Measurements from ENCODE around the gene ARSD. TPM values are rescaled to one million over a fixed set of nuclear protein-coding genes. Genes with fewer than 3 reads are reported as not detected.
A peak's percentile ranks its signal among the peaks of the same experiment; 100 is the strongest.

Gene ARSD
- polyA plus RNA-seq, 1 of the 3 experiments (the other 2 are of a cell fraction), result 19.8 TPM

- ChIA-PET CTCF (no interaction called here), POLR2A (no interaction called here)
- H3K27ac ChIP-seq (ENCODE audit: low read depth in 2 of 2, low read length in 1 of 2), result no peak overlapping the region
- H3K4me3 ChIP-seq (ENCODE audit: low read depth in 2 of 2, low read length in 1 of 2), result peak overlapping the region; percentile 7 to 50; a peak in 3 of 4 replicates
- peaks cover 3% of the 10 kb centered on the region for H3F3A ChIP-seq (replicated peaks; ENCODE audit: insufficient read depth)
- H3K9me2 ChIP-seq, result no peaks in the 10 kb centered on the region
- H3K36me3 ChIP-seq (replicated peaks in 1 of 2; ENCODE audit: control insufficient read depth in 1 of 2, insufficient read depth in 2 of 2, low read length in 1 of 2), result no peaks in the 10 kb centered on the region
- no peaks in the 10 kb centered on the region for H3K9me3 ChIP-seq
- 37% methylated on average over 26 of the region's 27 CpGs for WGBS (ENCODE audit: low lambda C conversion rate)
- H3K4me1 ChIP-seq (ENCODE audit: control insufficient read depth in 1 of 2, insufficient read depth in 2 of 2, low read depth in 1 of 2, low read length in 1 of 2), result 0 out of 4 replicates have a peak, but pooled peaks cover 0 to 3% of the 10 kb centered on the region in 2 experiments
- no peak for DNase-seq
- H3K4me2 ChIP-seq, result peak overlapping the region; percentile 74
- H2AFZ ChIP-seq (ENCODE audit: low read depth), result peak overlapping the region; percentile 30
- H3K9ac ChIP-seq, result no peak overlapping the region
- no peaks in the 10 kb centered on the region for H4K20me1 ChIP-seq (ENCODE audit: insufficient read depth)
- no peaks in the 10 kb centered on the region for H3K27me3 ChIP-seq (ENCODE audit: insufficient read depth)
- TF ChIP-seq NRF1 (IDR thresholded peaks at IDR 0.05; ENCODE audit: low read depth, low read length) (peak; percentile 24; the same call in 1 of the 2 replicates), YY1 (IDR thresholded peaks at IDR 0.05; ENCODE audit: low read depth) (no peak)
- H3K79me2 ChIP-seq (ENCODE audit: insufficient read depth), result no peaks in the 10 kb centered on the region
Measured at GRCh38 chrX:2967998-2968909, 39.1 kb upstream of the ARSD start.

DNA sequence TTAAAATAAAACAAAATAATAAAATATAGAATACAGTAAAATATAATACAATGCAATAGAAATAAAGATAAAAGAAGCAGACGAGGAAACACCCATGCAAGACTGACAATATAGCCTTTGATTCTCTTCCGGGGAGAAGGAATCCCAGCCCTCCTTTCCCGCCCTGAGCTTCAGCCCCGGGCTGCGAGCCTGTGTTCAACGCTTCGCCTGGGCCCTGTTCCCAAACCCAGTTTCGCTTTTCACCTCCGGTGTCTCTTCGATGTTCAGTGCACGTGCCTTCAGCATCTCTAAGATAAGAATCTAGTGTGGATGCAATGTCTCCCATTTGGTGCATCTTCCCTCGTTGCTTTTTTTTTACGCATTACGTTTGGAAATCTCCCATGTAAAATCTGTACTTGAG, 38.4 kb upstream of the ARSD start:
- H3K36me3 ChIP-seq (replicated peaks in 1 of 2; ENCODE audit: control insufficient read depth in 1 of 2, insufficient read depth in 2 of 2, low read length in 1 of 2), result no peaks in the 10 kb centered on the region
- TF ChIP-seq REST (IDR thresholded peaks at IDR 0.05; ENCODE audit: low read depth, low read length) (no peak), GATA2 (CRISPR knock-in tag; IDR thresholded peaks at IDR 0.05) (no peak), NFIC (IDR thresholded peaks at IDR 0.05; ENCODE audit: borderline replicate concordance) (no peak), POLR2AphosphoS5 (IDR thresholded peaks at IDR 0.05; ENCODE audit: low read depth, low read length) (no peak)
- TF ChIP-seq, protein P1, sequence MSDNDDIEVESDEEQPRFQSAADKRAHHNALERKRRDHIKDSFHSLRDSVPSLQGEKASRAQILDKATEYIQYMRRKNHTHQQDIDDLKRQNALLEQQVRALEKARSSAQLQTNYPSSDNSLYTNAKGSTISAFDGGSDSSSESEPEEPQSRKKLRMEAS (IDR thresholded peaks at IDR 0.05; ENCODE audit: low read depth), result peak; percentile 10; the same call in 1 of the 2 replicates
- TF ChIP-seq, protein P2, sequence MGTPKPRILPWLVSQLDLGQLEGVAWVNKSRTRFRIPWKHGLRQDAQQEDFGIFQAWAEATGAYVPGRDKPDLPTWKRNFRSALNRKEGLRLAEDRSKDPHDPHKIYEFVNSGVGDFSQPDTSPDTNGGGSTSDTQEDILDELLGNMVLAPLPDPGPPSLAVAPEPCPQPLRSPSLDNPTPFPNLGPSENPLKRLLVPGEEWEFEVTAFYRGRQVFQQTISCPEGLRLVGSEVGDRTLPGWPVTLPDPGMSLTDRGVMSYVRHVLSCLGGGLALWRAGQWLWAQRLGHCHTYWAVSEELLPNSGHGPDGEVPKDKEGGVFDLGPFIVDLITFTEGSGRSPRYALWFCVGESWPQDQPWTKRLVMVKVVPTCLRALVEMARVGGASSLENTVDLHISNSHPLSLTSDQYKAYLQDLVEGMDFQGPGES (IDR thresholded peaks at IDR 0.05; ENCODE audit: low read depth, low read length), result no peak
- H4K20me1 ChIP-seq (ENCODE audit: insufficient read depth), result no peaks in the 10 kb centered on the region
- 59% methylated on average over 14 of the region's 14 CpGs for WGBS (ENCODE audit: low lambda C conversion rate)
- CTCF ChIA-PET, result no interaction called here
- no peaks in the 10 kb centered on the region for H3K79me2 ChIP-seq (ENCODE audit: insufficient read depth)
- H3K4me3 ChIP-seq (ENCODE audit: low read depth in 2 of 2, low read length in 1 of 2), result peak overlapping the region in 1 of 2 experiments; percentile 50; a peak in 2 of 4 replicates
- 0 out of 4 replicates have a peak, but pooled peaks cover 0 to 3% of the 10 kb centered on the region in 2 experiments for H3K4me1 ChIP-seq (ENCODE audit: control insufficient read depth in 1 of 2, insufficient read depth in 2 of 2, low read depth in 1 of 2, low read length in 1 of 2)
- H3K27me3 ChIP-seq (ENCODE audit: insufficient read depth), result no peaks in the 10 kb centered on the region
- no peak overlapping the region for H3K9ac ChIP-seq
- H3K9me3 ChIP-seq, result no peaks in the 10 kb centered on the region
- POLR2A ChIA-PET, result no interaction called here
- peak overlapping the region; percentile 30 for H2AFZ ChIP-seq (ENCODE audit: low read depth)
- DNase-seq, result no peak
- H3K27ac ChIP-seq (ENCODE audit: low read depth in 2 of 2, low read length in 1 of 2), result no peak overlapping the region
- H3K4me2 ChIP-seq, result peak overlapping the region; percentile 74
- H3F3A ChIP-seq (replicated peaks; ENCODE audit: insufficient read depth), result peaks cover 3% of the 10 kb centered on the region
- H3K9me2 ChIP-seq, result no peaks in the 10 kb centered on the region

Measured in SK-N-SH (cell line).